Sigmoid colon (tissue), 7 donors: Measurements from ENCODE around the gene CNTN5. TPM values are rescaled to one million over a fixed set of nuclear protein-coding genes. Genes with fewer than 3 reads are reported as not detected.

Experiments
- DNase-seq: peaks from one replicate; pipeline ENCODE4 v3.0.0-alpha.2; 2019
- H3K27ac ChIP-seq, 4 donors: fragments of 200-600 bp; sonication (generic); one replicate each; pipeline ENCODE4 v1.5.1; 2016 to 2019; ENCODE audit warnings: mild to moderate bottlenecking in 1 of 4
- H3K27me3 ChIP-seq, 3 donors: fragments of 200-600 bp; sonication (generic); one replicate each; pipeline ENCODE4 v1.5.1; 2019; ENCODE audit warnings: mild to moderate bottlenecking in 1 of 3
- H3K36me3 ChIP-seq, 4 donors: fragments of 200-600 bp; sonication (generic); one replicate each; pipeline ENCODE4 v1.5.1; 2016 to 2019
- H3K4me1 ChIP-seq, 4 donors: fragments of 200-600 bp; sonication (generic); one replicate each; pipeline ENCODE4 v1.5.1; 2017 to 2019
- H3K4me3 ChIP-seq, 4 donors: fragments of 200-600 bp; sonication (generic); one replicate each; pipeline ENCODE4 v1.5.1; 2017 to 2019; ENCODE audit warnings: mild to moderate bottlenecking in 2 of 4, moderate library complexity in 1 of 4
- H3K9me3 ChIP-seq, 4 donors: fragments of 200-600 bp in 3 of 4; sonication (generic) in 3 of 4; one replicate each; pipeline versions ENCODE4 v1.5.1 to v1.6.1; 2013 to 2019
- CTCF ChIP-seq, 4 experiments: fragments of 450-650 bp in 3 of 4; fragments of 200-600 bp in 1 of 4; IDR thresholded peaks; one replicate each; pipeline ENCODE4 v1.5.1; 2016 to 2019; ENCODE audit warnings: antibody characterized with exemption in 4 of 4, mild to moderate bottlenecking in 3 of 4, moderate library complexity in 2 of 4
- EP300 ChIP-seq, 4 donors: sonication (generic); formaldehyde crosslinking; IDR thresholded peaks; one replicate each; pipeline ENCODE4 v1.6.1; 2017; ENCODE audit warnings: antibody characterized with exemption in 4 of 4
- POLR2A ChIP-seq, 2 donors: fragments of 450-650 bp; IDR thresholded peaks; one replicate each; pipeline ENCODE4 v1.6.1; 2016; ENCODE audit warnings: antibody characterized with exemption in 2 of 2, mild to moderate bottlenecking in 2 of 2, moderate library complexity in 2 of 2
- POLR2AphosphoS5 ChIP-seq, 4 donors: sonication (generic); formaldehyde crosslinking; IDR thresholded peaks; one replicate each; pipeline ENCODE4 v1.6.1; 2017; ENCODE audit warnings: antibody characterized with exemption in 4 of 4
- WGBS, 2 donors: extraction: QIAGEN DNeasy Blood & Tissue Kit; methylation state at CpG; one replicate each; pipeline ENCODE4 v1.1.7; 2013; 5-methylcytosine and 5-hydroxymethylcytosine counted together
- intact Hi-C: fragments of 100-400 bp; cut with DNase I; formaldehyde crosslinking; loops from one replicate; pipeline ENCODE4 v1.15.1; 2023
- polyA plus RNA-seq, 3 donors: library from polyadenylated mRNA; stranded (reverse); fragments of 200-250 nt; gene quantifications; one replicate each; pipeline ENCODE4 v1.2.3, GENCODE V29; 2013
- total RNA-seq, 4 donors: library from RNA; depleted of rRNA; stranded (reverse); fragments of >200 nt; gene quantifications; one replicate each; pipeline ENCODE4 v1.1.0, GENCODE V29; 2016
- donor health status: healthy with polysubstance abuse.
- donor health status: Bipolar disorder and iron deficiency.
- donor health status: healthy.

Gene CNTN5
- total and polyA plus RNA-seq, 7 donors, result 0.13 to 0.36 (median 0.16) TPM; not detected in 2

GRCh38 chr11:99781074-99781473 lies 760.3 kb downstream of the CNTN5 start:
- TF ChIP-seq POLR2A (IDR thresholded peaks at IDR 0.05) (no peak), POLR2AphosphoS5 (IDR thresholded peaks at IDR 0.05) (no peak), CTCF (IDR thresholded peaks at IDR 0.05) (no peak), EP300 (IDR thresholded peaks at IDR 0.05) (no peak)
- no peaks in the 10 kb centered on the region for H3K4me1 ChIP-seq
- no peak for DNase-seq
- intact Hi-C loops, result no loop called here
- H3K36me3 ChIP-seq, result no peaks in the 10 kb centered on the region
- H3K27ac ChIP-seq, result no peak overlapping the region
- H3K27me3 ChIP-seq, result no peaks in the 10 kb centered on the region
- H3K9me3 ChIP-seq, result no peaks in the 10 kb centered on the region
- no peak overlapping the region for H3K4me3 ChIP-seq

GRCh38 chr11:99791354-99791753 lies 770.6 kb downstream of the CNTN5 start:
- no peak for DNase-seq
- intact Hi-C loops, result no loop called here
- no peaks in the 10 kb centered on the region for H3K27me3 ChIP-seq
- no peak overlapping the region for H3K27ac ChIP-seq
- H3K4me1 ChIP-seq, result no peaks in the 10 kb centered on the region
- H3K36me3 ChIP-seq, result no peaks in the 10 kb centered on the region
- H3K9me3 ChIP-seq, result peaks cover 0 to 2% (median 0%) of the 10 kb centered on the region in 4 donors
- no peak for TF ChIP-seq POLR2A (IDR thresholded peaks at IDR 0.05)
- TF ChIP-seq POLR2AphosphoS5 (IDR thresholded peaks at IDR 0.05), result no peak
- no peak for TF ChIP-seq CTCF (IDR thresholded peaks at IDR 0.05)
- no peak for TF ChIP-seq EP300 (IDR thresholded peaks at IDR 0.05)
- no peak overlapping the region for H3K4me3 ChIP-seq
- 21 to 58% methylated on average over 2 of the region's 2 CpGs for WGBS, 2 donors

- no peaks in the 10 kb centered on the region for H3K27me3 ChIP-seq
- no peaks in the 10 kb centered on the region for H3K36me3 ChIP-seq
- H3K4me3 ChIP-seq, result no peak overlapping the region
- no peak overlapping the region for H3K27ac ChIP-seq
- peaks cover 0 to 2% (median 0%) of the 10 kb centered on the region in 4 donors for H3K9me3 ChIP-seq
- TF ChIP-seq POLR2A (IDR thresholded peaks at IDR 0.05), result no peak
- TF ChIP-seq POLR2AphosphoS5 (IDR thresholded peaks at IDR 0.05), result no peak
- no peak for TF ChIP-seq EP300 (IDR thresholded peaks at IDR 0.05)
- TF ChIP-seq CTCF (IDR thresholded peaks at IDR 0.05), result no peak
- no peaks in the 10 kb centered on the region for H3K4me1 ChIP-seq
- intact Hi-C loops, result no loop called here
- no peak for DNase-seq
- WGBS, 2 donors, result 80 to 92% methylated on average over 3 of the region's 3 CpGs
Measured at GRCh38 chr11:99795999-99796398, 775.2 kb downstream of the CNTN5 start.

- no peaks in the 10 kb centered on the region for H3K9me3 ChIP-seq
- 86 to 88% methylated on average over 3 of the region's 3 CpGs for WGBS, 2 donors
- no peak overlapping the region for H3K4me3 ChIP-seq
- no peak overlapping the region for H3K27ac ChIP-seq
- no peaks in the 10 kb centered on the region for H3K36me3 ChIP-seq
- intact Hi-C loops, result no loop called here
- no peak for DNase-seq
- no peaks in the 10 kb centered on the region for H3K4me1 ChIP-seq
- H3K27me3 ChIP-seq, result no peaks in the 10 kb centered on the region
- no peak for TF ChIP-seq EP300 (IDR thresholded peaks at IDR 0.05)
- TF ChIP-seq POLR2AphosphoS5 (IDR thresholded peaks at IDR 0.05), result no peak
- TF ChIP-seq CTCF (IDR thresholded peaks at IDR 0.05), result no peak
- no peak for TF ChIP-seq POLR2A (IDR thresholded peaks at IDR 0.05)
Measured at GRCh38 chr11:99803501-99803900, 782.8 kb downstream of the CNTN5 start.

- no peak for TF ChIP-seq POLR2A (IDR thresholded peaks at IDR 0.05)
- no peak for TF ChIP-seq POLR2AphosphoS5 (IDR thresholded peaks at IDR 0.05)
- TF ChIP-seq CTCF (IDR thresholded peaks at IDR 0.05), result no peak
- TF ChIP-seq EP300 (IDR thresholded peaks at IDR 0.05), result no peak
- WGBS, 2 donors, result 91% methylated on average over 6 of the region's 6 CpGs
- Histone ChIP-seq H3K27me3 (no peaks in the 10 kb centered on the region), H3K9me3 (peaks cover 0 to 4% (median 0%) of the 10 kb centered on the region in 4 donors), H3K4me3 (no peak overlapping the region), H3K27ac (no peak overlapping the region), H3K36me3 (no peaks in the 10 kb centered on the region), H3K4me1 (no peaks in the 10 kb centered on the region)
- intact Hi-C loops, result no loop called here
- DNase-seq, result no peak
Measured at GRCh38 chr11:99812516-99812915, 791.8 kb downstream of the CNTN5 start.
